NOMO-1 treated with DMSO at 0.1 percent for 48 hours (cell line): ENCODE measurements around the gene KIAA0319L.

ENCODE experiments used
- DNase-seq: peaks from one replicate; lab custom pipeline; 2025; ENCODE audit not compliant: unreplicated experiment; lab: John Stamatoyannopoulos, UW

KIAA0319L gene

DNA sequence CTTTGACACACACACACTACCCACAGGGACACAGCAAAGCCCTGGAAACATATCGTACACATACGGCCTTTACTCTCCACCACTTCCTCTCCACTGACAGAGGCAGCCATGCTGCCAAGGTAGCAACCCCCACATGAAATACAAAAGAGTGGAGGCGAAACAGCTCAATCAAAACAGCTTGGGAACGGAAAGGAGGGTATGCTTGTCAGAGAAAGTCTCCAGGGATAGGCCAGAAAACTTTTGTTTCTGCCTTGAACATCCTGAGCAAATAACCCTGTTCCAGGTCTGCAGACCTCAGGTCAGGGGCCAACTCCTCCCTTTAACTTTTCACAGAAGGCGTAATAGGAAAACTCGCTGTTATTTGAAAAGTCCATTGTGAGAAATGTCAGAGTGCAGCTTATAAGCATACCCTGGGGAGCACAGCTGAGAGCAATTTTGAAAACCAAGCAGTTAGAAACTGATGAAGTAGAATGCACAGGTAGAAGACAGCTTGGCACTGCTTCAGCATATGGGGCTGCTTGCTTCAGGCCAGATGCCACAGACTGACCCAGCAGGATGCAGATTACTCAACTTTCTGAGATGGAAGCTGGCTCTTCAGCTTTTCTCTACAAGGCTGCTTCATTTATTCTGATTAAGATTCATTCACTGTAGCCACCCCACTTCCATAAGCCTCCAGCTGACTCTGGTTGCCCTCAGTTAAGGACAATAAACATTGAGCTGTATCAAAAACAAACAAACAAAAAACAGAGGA is 18.0 kb downstream of the KIAA0319L start:
- DNase-seq, result peak; percentile 33

DNA sequence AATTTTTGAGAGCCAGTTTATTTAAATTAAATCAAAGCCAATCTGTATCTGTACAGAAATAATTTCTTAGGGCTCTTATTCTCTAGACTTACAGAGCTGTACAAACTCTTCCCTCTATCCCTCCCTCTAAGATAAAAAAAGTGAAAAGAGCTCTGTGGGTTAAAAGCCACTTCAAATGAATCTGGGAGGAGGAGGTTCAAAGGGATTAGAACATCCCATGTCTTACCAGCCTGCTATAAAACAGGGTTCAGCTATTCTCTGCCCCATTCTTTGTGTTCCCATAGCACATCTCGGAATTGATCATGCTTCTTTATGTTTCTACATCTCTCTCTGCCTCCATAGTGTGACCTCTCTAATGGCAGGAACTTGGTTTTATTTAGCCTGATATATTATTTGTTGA is 19.4 kb downstream of the KIAA0319L start:
- no peak for DNase-seq

DNA sequence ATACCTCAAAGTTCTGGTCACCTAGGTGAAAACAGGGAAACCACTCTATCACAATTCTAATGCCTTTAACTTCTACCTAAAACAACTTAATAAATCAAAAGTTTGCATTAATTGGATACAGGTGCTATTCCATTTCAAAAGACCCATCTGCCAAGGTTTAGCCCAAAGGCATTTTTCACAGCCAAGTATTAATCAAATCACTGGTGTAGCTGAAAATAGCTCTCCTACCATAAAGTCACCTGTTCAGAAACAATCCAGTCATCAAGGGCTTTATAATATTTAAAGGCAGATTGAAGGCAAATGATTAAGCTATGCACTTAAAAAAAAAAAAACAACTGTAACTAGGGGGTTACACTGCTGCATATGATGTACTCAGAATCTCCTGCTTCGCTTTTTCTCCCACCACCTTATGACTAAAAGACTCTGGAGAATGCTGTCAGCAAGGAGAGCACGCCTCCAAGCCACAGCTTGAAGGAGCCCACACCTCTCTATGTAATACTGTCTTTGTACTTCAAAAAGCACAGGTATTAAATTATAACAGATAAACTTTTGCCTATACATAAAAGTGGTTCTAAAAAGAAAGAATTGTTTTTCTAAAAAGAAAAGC is 20.5 kb downstream of the KIAA0319L start:
- no peak for DNase-seq

DNA sequence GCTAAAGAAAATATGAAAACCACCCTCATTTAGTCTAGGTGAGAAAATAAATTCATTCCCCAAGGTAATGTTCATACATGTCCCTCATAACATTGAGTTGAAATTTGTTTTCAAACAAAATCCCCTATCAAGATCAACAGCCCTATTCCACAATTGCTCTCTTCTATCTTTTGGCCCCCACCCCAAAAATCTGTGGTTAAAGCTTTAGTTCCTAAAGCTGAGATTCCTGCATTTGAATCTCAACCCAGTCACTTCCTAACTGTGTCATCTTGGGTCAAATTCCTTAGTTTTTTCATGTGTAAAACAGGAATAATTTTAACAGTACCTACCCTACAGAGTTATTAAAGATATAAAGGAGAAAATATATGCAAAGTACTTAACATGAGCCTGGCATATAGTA is 22.0 kb downstream of the KIAA0319L start:
- no peak for DNase-seq

DNA sequence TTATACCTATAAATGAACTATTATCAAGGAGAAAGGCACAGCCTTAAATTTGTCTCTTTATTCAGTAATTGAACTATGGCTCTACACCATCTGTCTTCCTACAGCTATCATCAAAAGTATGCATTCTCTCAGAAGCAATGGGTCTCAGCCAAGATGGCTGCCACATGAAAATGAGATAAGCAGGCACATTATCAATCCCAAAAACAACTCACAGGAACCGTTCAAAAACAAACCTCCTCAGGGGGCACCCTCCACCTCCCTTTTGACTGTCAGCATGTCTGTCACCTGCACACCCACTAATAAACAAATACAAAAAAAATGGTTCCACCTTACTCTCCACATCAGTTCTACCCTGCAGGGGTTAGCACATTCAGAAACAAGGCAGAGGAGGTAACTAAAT is 23.6 kb downstream of the KIAA0319L start:
- DNase-seq, result no peak

DNA sequence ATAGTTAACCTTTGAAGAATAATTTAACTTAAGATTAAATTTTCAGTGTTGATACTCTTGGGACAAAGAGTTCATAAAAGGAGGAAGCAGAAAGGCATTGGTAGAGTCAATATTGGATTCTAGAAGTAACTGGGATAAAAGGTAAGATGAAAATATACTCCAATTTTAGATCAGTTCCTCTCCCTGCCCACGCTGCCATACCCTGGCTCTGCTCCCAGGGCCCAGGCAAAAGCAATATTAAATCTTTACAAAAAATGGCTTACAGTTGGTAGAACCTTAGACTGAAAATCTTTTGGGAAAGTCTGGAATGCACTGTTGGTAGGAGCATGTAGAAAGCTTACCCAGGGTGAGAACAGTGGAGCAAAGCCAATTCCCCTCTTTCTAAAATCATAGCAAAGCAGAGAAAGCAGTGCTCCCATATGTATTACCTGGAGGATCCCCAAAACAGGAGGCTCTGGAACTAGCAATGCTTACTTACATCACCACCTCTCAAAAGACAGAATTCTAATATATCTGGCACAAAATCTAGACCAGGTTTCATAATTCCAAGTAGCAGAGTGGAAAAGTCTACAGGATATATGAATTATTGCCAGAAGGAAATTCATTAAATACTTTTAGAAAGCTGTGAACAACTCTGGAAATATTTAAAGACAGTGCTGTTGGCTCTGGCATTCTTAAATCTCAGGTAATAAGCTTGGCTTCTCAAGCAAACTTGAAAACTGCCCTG is 24.5 kb downstream of the KIAA0319L start:
- DNase-seq, result no peak

DNA sequence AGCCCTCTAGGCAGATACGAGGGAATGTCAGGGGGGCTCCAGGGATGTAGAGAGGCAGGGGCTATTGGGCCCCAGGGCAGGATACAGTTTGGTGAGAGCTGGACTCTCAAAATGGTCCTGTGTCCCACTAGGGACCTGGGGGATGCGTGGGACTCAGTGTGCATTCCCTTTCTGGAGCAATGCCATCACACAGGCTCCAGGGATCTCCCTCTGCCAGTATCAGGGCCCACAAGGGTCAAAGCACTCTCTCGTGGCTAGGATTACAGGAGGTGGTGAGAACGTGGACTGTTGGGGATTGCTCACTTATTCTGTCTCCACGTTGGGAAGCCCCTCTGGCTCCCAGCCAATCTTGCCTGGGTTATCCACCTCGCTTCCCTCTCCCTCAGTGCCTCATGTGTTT is 25.8 kb downstream of the KIAA0319L start:
- no peak for DNase-seq

DNA sequence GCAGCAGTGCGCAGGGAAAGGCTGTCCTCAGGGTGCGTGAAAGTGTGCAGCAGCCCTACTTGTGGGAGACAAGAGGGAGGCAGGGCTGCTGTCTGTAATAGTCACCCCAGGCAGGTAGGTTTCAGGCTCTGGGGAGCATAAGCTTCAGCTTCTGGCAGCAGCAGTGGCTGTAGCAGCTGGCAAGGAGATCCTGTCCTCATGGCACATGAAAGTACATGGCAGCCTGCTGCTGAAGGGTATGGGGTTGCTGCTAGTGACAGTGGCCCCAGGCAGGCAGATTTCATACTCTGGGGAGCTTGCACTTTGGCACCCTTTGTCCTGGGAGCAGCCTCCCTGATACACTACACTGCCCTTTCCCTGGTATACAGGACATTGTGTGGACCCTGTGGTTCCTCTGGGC is 26.3 kb downstream of the KIAA0319L start:
- no peak for DNase-seq

DNA sequence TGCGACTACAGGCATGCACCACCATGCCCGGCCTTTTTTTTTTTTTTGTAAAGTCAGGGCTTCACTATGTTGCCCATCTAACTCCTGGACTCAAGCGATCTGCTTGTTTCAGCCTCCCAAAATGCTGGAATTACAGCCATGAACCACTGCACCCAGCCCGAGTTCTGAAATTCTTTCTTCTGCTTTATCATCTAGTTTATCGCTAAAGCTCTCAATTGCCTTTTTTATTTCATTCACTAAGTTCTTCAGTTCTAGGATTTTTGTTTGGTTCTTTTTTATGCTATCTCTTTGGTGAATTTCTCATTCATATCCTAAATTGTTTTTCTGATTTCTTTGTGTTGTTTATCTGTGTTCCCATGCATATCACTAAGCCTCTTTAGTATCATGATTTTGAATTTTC is 27.0 kb downstream of the KIAA0319L start:
- no peak for DNase-seq

DNA sequence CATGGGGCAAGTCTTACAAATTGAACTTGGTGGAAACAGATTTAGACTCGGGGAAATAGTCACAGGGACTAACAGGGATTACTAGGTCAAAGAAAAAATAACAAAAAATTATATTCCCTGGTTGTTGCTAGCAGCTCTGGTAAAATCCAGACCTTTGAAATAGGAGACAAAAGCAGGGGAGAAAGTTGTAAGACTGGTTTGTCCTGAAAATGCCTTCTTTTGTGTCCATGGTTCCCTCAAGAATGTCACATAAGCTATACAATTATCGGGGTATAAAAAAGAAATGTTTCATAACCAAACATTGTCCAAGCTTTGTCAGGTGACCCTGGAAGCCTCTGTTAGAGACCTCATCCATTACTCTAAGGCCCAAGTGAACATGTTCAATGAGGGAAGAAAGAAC is 33.1 kb downstream of the KIAA0319L start:
- DNase-seq, result no peak

DNA sequence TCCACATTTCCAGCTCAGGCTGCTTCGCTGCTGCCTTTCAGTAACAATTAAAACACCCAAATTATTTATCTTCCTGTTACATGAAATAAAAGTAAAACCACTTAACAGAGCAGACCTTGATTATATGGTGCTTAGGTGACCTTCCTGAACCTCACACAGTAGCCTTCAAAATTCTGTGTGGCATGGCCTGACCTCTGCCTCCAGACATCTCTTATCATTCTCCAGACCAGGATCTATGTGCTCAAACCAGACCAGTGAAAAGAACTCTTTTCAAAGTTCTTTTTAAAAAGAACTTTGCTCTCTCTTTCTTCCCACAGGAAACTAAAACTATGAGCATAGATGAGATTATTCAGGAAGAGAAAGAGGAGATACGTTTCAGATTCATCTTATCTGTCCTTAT is 37.8 kb downstream of the KIAA0319L start:
- DNase-seq, result no peak

DNA sequence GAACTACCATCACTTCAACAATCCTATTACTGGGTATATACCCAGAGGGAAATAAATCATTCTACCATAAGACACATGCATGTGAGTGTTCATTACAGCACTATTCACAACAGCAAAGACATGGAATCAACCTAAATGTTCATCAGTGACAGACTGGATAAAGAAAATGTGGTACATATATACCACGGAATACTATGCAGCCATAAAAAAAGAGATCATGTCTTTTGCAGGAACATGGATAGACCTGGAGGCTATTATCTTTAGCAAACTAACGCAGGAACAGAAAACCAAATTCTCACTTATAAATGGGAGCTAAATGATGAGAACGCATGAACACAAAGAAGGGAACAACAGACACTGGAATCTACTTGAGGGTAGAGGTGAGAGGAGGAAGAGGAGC is 39.0 kb downstream of the KIAA0319L start:
- no peak for DNase-seq

DNA sequence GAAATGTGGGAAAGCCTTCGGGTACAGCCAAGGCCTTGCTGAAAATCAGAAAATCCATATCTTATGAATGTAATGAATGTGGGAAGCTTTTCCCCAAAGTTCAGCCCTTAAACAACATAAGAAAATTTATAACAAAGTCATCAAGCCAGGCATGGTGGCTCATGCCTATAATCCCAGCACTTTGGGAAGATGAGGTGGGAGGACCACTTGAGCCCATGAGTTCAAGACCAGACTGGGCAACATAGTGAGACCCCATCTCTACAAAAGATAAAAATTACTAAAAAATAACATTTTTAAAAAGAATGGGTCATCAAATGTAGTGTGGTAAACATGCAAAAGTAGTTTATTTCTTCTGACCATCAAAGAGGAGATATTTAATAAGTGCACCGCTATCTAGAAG is 45.9 kb downstream of the KIAA0319L start:
- DNase-seq, result no peak

DNA sequence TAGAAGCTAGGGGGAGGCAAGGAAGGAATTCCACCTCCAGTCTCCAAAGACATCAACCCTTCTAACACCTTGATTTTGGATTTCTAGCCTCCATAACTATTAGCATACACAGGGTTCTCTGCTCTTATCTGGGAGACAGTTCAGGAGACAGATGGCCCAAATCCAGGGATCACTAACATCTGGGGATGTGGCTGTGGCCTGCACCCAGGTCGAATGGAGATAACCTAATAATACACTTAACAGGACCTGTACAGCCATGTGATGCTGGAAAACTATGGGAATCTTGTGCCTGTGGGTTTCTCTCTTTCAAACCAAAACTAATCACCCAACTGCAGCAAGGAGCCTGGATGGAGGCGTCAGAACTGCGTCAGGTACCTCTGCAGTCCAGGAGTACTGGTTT is 47.6 kb downstream of the KIAA0319L start:
- DNase-seq, result no peak

DNA sequence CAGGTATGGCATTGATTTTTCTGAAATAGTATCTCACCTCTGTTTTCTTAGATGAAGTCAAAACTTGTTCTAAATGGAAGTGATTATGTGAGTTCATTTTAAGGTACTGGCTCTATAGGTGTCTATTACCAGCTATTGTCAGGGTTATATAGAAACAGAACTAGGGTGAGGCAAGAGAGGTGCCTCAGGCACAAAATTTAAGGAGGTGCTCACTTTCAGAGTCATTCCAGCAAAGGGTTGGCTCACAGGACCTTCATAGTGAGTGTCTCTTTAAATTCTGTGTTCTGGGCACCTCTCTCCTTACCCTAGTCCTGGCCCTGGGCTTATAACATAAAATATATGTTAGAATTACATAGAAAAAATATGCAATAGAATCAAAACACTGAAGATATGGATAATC is 49.3 kb downstream of the KIAA0319L start:
- no peak for DNase-seq

DNA sequence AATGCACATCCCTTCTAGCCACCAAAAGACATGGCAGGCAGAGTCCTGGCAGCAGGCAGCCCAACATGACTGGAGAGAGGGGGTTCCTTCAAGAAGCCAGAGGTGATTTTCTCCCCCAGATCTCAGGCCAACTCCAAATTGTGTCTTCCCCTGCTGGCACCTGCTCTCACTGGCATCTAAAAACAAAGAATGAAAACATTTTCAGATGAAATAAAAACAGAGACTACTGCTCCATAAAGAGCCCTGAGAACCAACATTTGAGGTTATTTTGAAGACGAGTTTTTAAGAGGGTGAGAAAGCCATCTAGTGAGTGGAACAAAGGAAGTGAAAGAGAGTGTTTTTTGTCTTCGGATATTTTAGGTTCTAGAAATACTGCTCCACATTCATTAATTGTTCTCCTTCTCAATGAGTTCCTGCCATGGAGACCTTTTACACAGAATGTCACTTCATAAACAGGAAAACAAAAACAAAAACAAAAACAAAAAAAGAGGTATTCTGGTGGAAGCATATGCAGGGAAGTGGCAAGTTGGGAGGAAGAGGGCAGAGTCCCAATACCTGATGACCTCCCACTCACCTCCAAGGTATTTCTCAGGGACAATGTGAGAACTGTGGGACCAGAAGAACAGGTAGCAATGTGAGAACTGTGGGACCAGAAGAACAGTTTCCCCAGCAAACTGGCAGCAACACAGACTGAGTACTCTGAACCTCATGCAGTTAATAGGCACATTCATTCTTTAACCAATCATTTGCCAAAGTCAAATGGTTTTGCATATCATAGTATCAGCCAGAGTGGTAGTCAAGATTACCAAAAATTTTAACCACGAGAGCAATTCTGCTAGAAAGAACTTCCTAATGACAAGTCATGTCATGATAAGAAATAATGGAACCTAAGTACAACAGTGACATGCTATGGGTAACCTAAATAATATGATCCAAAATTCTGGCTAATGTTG is 50.0 kb downstream of the KIAA0319L start:
- no peak for DNase-seq

DNA sequence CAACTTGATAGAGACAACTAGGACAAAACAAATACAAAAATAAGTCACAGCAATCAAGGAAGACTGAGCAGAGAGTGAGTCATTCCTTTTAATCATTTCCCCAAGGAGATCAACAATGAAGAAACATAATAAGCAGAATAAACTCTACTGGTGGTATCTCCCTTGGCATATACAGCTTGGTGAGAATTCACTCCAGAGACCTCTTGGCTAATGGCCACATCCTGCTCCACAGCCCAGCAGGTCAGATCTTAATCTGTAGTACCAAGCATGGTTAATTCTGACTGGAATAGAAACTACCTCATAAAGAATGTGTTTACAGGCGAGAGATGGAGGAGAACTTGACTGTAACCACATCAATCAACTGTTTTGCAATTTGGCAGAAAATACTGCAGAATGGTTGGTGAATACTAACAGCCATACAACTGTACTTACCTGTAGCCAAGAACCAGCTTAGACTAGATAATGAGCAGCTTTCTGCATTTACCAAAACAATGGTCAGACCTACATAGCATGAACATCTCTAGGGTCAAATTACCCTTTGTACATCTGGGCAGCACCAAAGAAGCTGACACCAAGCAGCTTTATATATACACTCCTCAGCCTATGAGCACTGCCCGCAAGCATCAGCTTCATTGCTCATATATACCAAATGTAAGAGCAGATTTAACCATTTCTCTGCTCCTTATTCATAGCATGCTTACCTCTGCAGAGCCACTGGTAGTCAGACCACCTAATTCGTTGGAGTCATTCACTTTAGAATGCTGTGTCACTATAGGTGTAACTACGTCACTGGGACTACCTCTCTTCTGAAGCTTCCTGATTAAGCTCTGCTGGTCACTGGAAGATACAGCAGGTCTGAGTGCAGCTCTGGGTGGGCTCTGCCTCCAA is 51.0 kb downstream of the KIAA0319L start:
- no peak for DNase-seq

DNA sequence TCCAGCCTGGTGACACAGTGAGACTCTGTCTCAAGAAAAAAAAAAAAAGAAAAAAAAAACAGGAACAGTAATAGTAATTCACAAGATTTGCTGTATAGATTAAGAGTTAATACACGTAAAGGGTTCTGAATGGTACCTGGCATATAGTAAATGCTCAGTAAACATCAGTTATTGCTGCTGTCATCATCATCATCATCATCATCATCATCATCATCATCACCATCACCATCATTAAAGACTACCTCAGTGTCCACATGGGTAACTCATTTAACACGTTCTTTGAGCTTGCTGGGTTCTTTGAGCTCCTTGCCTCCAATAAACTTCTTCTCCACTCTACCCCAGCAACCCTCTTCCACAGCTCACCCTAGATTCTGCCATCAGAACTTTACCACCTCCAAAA is 55.0 kb downstream of the KIAA0319L start:
- DNase-seq, result no peak

DNA sequence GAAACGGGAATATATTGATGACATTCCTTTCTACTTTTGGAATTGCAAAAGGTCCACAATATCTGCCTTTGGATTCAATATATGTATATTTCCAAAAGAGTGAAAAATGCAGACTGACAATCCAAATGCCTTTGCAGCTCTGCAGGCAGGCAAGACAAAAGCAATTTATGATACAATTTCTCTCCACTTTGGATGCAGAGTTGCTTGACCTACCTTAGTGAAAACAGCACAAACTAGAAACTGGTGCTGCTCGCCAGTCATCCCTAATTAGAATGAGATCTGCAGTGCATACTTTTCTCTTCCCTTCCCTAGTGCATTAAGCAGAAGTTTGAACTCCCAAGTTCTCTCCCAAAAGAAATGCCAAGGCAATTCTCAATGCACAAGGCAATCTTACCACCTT is 56.8 kb downstream of the KIAA0319L start:
- DNase-seq, result no peak

DNA sequence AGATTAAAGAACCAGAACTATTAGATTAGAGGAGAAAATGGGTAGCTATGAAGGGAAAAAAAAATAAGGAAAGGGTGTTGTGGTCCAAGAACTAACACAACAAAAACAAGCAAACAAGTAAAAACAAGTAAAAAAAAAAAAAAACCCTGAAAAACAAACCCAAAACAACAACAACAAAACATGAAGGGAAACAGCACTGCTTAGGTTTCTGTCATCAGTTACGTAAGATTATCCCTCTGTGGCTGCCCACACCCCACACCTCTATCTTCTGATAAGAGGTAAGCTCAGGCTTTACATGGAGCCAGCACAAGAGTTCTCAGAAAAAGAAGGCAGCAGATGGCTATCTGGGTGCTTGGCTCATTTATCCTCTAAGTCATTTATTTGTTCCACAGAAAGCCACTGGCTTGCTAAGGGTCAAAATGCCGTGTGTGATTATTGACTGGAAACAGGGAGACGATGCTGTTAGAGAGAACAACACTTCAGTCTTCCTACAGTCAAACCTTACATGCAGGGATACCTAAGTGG is 57.5 kb downstream of the KIAA0319L start:
- no peak for DNase-seq
